IPS-NIHi11 (cell line): ENCODE results near the gene SPAG9.

Experiments used
- DNase-seq: peaks from one replicate; pipeline ENCODE4 v3.0.0; 2012; ENCODE audit warnings: mixed read lengths, low spot score

SPAG9 gene, protein sequence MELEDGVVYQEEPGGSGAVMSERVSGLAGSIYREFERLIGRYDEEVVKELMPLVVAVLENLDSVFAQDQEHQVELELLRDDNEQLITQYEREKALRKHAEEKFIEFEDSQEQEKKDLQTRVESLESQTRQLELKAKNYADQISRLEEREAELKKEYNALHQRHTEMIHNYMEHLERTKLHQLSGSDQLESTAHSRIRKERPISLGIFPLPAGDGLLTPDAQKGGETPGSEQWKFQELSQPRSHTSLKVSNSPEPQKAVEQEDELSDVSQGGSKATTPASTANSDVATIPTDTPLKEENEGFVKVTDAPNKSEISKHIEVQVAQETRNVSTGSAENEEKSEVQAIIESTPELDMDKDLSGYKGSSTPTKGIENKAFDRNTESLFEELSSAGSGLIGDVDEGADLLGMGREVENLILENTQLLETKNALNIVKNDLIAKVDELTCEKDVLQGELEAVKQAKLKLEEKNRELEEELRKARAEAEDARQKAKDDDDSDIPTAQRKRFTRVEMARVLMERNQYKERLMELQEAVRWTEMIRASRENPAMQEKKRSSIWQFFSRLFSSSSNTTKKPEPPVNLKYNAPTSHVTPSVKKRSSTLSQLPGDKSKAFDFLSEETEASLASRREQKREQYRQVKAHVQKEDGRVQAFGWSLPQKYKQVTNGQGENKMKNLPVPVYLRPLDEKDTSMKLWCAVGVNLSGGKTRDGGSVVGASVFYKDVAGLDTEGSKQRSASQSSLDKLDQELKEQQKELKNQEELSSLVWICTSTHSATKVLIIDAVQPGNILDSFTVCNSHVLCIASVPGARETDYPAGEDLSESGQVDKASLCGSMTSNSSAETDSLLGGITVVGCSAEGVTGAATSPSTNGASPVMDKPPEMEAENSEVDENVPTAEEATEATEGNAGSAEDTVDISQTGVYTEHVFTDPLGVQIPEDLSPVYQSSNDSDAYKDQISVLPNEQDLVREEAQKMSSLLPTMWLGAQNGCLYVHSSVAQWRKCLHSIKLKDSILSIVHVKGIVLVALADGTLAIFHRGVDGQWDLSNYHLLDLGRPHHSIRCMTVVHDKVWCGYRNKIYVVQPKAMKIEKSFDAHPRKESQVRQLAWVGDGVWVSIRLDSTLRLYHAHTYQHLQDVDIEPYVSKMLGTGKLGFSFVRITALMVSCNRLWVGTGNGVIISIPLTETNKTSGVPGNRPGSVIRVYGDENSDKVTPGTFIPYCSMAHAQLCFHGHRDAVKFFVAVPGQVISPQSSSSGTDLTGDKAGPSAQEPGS (N-terminal part only)

DNA sequence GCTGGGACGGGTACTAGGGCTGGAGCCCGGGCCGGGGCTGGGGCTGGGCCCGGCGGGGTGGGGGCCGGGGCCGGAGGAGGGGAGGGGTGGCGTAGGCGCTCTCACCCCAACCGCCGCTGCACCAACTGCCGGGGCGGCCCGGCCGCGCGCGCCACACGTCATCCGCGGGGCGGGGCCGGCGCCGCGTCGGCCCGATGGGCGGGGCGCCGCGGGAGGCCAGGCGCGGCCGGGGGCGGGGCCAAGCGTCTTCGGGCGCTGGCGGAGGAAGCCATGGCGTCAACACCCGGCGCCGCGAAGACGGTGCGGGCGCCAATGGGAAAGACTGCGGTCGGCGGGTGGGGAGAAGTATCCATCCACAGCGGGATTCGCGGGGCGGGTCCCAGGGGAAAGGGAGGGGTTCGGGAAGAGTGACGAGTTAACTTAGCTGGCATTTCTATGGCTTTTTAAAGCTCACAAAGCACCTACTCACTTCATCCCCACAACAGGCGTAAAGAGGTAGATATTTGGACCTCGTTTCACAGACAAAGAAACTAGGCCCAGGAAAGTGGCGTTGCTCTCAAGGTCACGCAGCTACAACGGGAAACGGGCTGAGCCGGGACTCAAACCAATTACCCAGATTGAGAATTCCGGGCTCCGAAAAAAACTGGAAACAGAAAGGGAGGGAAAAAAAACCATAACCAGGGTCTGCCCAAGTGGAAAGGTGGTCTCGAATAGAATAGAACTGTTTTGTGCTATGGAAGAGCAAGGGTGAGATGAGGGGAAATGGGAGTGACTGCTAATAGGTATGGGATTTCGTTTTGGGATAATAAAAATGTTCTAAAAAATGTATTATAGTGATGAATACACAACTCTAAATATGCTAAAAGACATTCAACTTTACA is at the start of gene SPAG9:
SPAG9 (minus strand) TSS at position 130 of the 881 bp plus-strand sequence. CDS start 212 bp downstream, outside the sequence.
- DNase-seq = peak; percentile 99

DNA sequence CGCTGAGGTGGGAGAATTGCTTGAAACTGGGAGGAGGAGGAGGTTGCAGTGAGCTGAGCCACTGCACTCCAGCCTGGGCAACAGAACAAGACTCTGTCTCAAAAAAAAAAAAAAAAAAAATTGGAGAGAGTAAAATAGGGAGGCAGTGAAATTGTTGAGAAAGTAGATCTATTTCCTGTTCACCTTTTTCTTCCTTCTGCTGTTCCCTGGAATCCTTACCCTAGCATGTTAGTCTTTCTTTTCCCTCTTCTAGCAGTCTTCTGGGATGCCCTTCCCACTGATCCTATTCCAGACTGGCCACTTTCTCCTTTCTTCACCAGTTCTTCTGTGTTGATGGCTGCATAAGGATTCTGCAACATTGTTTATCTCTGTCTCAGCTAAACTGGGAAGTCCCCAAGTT is 48.7 kb upstream of the SPAG9 start:
- no peak for DNase-seq

DNA sequence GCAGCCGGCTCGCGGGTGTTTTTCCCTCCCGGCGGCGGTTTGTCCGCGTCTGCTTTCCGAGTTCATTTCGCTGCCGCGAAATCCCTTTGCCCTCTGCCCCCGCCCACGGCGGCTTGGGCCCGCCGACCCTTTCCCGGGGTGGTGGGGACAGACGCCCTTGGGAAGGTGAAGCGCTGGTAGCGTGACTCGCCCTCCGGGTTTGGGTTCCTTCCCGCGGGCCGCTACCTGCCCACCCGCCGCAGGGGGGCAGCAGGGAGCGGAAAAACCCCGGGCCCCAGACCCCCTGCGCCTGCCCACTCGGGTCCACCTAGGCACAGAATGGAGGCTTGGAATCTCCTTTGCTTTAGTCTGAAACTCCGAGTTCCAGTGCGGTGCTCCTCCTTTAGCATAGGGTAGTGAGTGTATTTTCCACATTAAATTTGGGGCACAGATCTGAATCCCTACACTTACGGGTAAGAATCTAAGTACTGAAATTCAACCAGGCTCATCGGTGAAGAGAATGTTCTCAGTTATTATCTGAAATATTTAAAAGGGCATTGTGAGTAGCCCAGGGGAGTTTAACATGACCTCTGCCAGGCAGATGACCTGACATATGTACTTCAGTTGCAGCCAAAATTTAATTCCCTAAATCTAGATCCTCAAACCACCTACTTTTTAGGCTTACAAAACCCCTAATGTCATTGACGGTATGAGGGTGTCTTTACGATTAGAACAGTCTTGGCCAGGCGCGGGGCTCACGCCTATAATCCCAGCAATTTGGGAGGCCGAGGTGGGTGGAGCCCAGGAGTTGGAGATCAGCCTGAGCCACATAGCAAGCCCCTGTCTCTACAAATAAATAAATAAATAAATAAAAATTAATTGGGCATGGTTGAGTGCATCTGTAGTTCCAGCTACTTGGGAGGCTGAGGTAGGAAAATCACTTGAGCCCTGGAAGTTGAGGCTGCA is 46.6 kb upstream of the SPAG9 start:
- DNase-seq = peak; percentile 93

DNA sequence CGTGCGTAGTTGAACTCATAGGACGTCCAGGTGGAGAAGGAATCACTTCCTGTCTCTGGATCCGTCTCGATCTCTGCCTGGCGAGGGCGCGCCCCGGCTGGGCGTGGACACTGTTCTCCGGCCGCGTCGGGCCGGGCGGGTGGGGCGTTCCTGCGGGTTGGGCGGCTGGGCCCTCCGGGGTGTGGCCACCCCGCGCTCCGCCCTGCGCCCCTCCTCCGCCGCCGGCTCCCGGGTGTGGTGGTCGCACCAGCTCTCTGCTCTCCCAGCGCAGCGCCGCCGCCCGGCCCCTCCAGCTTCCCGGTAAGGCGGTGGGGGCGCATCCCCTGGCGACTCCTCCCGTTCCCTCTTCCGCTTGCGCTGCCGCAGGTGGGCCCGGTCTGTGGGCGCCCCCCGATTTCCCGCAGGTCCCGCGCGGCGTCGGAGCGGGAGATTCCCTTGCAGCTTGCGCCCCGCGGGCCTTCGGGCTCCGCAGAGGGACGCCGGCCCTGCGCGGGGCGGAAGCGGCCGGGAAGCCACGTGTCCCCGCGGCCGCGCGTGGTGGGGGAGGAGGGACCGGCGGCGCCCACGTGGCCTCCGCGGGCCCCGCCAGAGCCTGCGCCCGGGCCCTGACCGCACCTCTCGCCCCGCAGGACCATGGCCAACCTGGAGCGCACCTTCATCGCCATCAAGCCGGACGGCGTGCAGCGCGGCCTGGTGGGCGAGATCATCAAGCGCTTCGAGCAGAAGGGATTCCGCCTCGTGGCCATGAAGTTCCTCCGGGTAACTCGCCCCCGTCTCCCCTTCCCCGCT is 45.7 kb upstream of the SPAG9 start, which contains the start of gene NME2:
NME2 (plus strand) TSS at position 214 of the 789 bp plus-strand sequence; CDS start at position 634, 420 bp downstream.
- peak; percentile 99 for DNase-seq

DNA sequence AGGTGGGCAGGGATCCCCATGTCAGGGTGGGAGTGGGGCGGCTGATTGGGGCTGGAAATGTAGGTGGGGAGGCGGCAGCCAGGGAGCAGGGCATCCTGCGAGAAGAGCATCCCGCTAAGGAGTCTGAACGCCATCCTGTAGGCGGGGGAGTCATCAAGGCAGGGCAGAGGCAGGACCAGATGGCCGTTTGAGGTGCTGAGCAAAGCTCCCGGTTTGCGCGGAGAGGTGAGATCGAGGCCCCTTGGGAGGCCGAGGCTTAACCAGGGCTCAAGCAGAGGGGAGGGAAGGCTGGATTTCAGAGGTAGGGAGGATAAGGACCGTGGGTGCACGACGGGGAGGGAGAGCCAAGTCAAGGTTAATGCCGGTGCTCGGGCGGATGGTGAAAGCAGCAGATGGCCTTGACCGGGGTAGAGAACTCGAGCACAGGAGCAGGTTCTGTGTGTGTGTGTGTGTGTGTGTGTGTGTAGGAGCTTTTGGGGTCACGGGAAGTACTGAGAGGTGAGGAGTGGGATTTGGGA is 45.1 kb upstream of the SPAG9 start:
- DNase-seq = peak; percentile 47

DNA sequence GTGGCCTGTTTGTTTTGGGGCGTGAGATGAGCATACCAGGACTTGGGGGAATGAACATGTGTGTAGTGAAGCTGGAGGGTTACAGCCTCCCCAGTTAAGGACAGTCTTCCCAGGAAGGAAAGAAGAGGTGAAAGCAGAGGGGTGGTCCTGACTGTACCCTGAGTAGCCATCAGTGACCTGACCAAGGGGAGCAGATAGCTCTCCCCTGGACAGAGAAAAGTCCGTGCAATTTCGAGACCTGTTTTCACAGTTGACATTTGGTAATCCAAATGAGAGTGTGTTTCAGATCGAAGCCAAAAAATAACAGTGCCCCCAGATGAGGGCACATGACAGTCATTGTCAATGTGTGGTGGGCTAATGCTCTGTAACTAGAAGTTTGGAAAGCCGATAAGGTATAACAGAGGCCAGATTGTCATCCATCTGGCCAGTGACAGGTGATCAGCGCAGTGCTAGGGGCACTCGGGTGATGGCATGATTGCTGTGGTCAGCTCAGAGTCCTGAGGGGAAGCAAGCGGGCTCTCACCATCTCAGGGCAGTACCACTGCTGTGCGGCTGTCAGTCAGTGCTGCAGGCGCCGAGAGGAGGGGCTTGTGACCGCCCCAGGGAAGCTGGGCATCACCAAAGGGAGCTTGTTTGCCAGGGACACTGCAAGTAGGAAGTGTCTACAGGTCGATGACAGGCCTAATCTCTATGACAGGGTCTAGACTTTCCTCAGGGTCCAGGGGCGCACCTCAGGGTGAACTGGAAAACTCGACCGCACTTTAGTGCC is 44.4 kb upstream of the SPAG9 start:
- DNase-seq = no peak

DNA sequence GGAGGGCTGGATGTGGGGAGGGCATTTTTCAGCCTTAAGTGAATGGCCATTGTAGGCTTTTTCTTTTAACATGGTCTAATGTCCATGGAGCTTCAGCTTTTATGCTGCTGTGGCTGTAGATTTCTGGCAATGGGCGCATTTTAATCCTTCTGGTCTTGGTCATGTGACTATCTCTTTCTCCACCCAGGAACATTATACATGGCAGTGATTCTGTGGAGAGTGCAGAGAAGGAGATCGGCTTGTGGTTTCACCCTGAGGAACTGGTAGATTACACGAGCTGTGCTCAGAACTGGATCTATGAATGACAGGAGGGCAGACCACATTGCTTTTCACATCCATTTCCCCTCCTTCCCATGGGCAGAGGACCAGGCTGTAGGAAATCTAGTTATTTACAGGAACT is 40.9 kb upstream of the SPAG9 start:
- DNase-seq = no peak

DNA sequence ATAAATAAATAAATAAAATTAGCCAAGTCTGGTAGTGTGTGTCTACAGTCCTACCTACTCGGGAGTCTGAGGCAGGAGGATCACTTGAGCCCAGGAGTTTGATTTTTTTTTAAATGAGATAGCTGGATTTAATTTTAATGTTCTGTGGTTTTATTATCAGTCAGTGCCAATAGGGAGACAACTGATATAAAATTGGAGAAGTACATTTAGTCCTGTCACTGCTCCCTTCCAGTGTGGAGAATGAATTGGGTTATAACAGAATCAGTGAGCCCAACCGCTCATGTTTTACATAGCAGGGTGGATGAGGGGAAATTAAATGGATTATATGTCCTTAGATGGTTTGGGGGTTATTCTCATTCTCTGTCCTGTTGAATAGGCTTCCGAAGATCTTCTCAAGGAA is 38.9 kb upstream of the SPAG9 start:
- DNase-seq = no peak

DNA sequence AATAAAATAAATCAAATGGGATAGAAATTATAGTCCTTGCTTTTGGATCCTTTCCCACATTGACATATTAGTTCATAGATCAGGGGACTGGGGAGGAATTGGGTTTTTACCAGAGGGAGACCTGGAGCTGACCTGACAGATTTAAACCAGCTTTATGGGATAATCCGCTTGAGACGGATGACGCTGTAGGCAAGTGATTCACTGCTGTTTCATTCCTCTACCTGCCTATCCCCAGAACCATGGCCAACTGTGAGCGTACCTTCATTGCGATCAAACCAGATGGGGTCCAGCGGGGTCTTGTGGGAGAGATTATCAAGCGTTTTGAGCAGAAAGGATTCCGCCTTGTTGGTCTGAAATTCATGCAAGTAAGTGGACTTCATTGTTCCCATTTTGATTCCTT is 34.7 kb upstream of the SPAG9 start:
- DNase-seq = no peak

DNA sequence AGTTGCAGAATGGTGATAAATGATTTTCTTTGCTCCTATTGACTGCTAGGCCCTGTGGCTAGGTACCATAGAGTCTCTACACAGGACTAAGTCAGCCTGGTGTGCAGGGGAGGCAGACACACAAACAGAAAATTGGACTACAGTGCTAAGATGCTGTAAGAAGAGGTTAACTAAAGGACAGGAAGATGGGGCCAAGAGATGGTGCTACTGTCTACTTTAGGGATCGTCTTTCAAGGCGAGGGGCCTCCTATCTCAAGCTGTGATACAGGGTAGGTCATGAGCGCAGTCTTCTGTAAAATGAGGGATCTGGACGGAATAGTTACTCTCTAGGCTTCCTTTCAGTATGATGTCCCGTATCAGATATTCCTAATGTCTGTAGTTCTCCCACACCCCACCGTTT is 33.5 kb upstream of the SPAG9 start:
- DNase-seq = no peak

DNA sequence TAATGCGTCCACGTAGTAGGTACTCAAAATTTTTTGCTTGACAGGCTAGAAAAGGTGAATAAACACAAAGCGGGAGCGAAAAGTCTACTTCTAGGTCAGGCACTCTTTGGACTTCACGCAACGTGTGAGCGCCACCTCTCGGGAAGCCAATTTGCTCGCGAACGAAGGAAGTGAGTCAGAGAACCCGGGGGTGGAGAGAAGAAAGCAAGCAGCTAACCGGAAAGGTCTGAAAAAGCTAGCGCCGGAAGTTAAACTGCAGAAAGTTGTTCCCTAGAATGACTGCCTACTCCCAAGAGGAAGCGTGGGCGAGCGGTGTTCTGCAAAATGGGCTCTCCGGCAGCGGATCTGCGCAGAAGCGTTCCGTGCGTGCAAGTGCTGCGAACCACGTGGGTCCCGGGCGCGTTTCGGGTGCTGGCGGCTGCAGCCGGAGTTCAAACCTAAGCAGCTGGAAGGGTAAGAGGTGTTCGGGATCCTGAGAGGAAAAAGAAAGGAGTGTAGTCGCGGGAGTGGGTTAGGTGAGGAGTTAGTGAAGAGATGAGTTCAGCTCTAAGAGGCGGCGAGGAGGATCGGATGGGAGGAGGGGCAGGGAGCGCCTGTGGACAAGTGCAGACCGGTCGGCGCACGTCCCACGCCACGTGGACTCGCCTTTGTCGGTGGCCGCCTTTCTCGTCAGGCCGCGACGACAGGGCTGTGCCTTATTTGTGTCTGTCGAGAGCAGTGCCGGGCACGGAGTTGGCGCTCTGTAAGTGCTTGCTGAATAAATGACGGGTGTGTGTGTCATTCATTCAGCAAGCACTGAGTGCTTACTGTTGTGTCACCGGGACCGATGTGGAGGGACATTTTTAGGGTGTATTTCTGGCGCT is 32.8 kb upstream of the SPAG9 start, which contains the start of gene NME1:
NME1 (plus strand) TSS at position 350 of the 863 bp plus-strand sequence. CDS start 2,096 bp downstream, outside the sequence.
- peak; percentile 92 for DNase-seq

DNA sequence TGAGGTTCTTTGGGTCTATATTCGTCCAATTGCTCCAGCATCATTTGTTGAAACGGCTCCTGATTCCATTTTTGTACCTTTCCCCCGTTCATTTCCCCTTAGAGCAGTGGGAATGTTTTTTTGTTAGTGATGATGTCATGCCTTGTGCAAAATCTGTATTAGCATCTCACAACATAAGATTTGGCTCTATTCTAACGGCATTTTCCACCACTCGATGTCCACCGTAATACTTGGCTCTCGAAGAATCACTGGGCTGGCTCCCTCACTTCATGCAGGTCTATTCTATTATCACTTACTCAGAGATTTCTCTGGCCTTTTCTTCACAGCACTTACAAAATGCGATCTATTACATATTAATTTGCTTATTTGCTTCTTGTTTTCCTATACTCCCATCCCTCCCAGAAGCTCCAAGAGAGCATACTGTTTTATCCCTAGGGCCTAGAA is 32.1 kb upstream of the SPAG9 start:
- DNase-seq = peak; percentile 18

DNA sequence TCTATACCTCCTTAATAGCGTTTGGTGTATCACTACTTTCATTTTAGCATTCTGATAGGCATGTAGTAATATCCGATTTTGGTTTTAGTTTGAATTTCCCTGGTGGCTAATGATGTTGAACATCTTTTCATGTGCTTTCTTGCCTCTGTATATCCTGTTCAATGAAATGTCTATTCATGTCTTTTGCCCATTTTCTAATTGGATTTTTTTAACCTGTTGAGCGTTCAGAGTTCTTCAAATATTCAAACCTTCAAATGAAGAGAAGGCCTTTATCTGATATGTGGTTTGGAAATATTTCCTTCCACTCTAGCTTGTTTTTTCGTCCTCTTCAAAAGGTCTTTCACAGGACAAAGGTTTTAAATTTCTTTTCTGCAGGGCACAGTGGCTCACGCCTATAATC is 30.3 kb upstream of the SPAG9 start:
- DNase-seq = no peak

DNA sequence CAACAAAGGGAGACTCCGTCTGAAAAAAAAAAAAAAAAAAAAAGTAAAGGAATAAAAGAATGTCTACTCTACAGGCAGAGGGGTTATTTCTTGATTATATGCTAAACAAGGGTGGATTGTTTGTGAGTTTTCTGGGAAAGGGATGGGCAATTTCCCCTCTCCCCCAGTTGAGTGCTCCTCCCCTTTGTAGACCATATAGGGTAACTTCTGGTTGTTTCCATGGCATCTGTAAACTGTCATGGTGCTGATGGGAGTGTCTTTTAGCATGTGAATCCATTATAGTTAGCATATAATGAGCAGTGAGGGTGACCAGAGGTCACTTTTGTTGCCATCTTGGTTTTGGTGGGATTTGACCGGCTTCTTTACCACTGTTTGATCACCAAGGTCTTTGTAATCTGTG is 28.5 kb upstream of the SPAG9 start:
- DNase-seq = no peak

DNA sequence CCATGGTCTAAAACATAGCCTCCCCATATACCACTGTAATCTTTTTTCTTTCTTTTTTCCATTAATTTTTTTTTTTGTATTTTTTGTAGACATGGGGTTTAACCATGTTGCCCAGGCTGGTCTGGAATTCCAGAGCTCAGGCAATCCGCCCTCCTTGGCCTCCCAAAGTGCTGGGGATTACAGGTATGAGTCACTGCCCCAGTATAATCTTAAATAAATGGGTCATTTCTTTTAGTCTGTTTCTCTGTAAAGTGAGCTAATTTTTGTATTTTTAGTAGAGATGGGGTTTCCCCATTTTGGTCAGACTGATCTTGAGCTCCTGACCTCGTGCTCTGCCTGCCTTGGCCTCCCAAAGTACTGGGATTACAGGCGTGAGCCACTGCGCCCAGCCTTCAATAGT is 27.0 kb upstream of the SPAG9 start:
- DNase-seq = no peak

DNA sequence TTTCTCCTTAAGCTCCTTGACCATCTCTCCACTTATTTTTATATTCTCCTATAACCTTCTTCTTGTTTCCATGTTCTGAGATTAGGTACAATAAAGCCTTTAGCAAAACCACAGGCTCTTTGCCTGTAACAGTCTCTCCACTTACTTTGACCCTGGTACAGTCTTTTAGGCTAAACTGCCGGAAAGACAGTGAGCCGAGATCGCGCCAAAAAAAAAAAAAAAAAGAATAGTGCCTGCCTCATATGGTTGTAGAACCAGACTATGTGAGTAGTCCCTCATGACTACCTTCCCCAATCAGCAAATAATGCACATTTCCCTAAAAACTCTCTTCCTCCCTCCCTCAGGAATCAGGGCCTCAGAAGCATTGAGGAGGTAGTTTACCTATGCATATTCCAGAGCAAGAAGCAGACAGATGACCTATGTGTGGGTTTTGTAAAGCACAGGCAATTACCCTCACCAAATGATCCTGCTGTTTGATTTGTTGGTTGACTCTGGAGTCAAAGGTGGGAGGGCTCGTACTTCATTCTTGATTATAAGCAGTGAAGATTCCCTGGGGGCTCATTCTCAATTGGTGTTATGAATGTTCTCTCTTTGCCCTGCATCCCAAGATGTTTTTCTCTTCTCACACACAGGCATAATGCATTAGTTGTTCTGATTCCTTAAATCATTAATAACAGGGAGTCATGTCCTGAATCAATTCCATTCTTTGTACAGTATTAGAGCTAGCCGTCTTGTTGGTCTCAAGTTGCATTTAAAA is 23.8 kb upstream of the SPAG9 start:
- no peak for DNase-seq
